Activated naive CD4-positive, alpha-beta T cell treated with anti-CD3 and anti-CD28 coated beads, Interleukin-2, amount 50 U/mL, for 72 hours (primary cell): Measurements from ENCODE around the gene VSIG4. TPM values are rescaled to one million over a fixed set of nuclear protein-coding genes. Genes with fewer than 3 reads are reported as not detected.
"Not testable (repeated sequence)": the region's sequence is repeated elsewhere in the genome, so short reads cannot be mapped to it uniquely, and the experiment has no call there.

ENCODE experiments used
- ATAC-seq, 2 donors: fragments of 150-1000 bp; cut with Tn5 transposase; 2 replicates each; pipeline ENCODE4 v1.10.0; 2021; ENCODE audit warnings: mild to moderate bottlenecking in 2 of 2, moderate library complexity in 2 of 2
- DNase-seq, 2 donors: peaks; one replicate each; pipeline ENCODE4 v3.0.0; 2021 to 2022; ENCODE audit warnings: low spot score in 2 of 2
- H3K27ac Mint-ChIP-seq, 2 donors: one replicate each; pipeline ENCODE4 v1.8.0; 2022; ENCODE audit warnings: mild to moderate bottlenecking in 2 of 2, mixed read lengths in 2 of 2
- H3K36me3 Mint-ChIP-seq, 2 donors: one replicate each; pipeline ENCODE4 v1.8.0; 2022; ENCODE audit warnings: mixed read lengths in 2 of 2
- H3K9me3 Mint-ChIP-seq, 2 donors: one replicate each; pipeline ENCODE4 v1.8.0; 2022; ENCODE audit warnings: mixed read lengths in 2 of 2
- total RNA-seq, 2 donors: library from RNA; stranded (reverse); gene quantifications; one replicate each; pipeline ENCODE4 v1.2.3, GENCODE V29; 2022

VSIG4 gene
- total RNA-seq, 2 donors from 2014 or later, result 0.57 TPM; not detected in 1

DNA sequence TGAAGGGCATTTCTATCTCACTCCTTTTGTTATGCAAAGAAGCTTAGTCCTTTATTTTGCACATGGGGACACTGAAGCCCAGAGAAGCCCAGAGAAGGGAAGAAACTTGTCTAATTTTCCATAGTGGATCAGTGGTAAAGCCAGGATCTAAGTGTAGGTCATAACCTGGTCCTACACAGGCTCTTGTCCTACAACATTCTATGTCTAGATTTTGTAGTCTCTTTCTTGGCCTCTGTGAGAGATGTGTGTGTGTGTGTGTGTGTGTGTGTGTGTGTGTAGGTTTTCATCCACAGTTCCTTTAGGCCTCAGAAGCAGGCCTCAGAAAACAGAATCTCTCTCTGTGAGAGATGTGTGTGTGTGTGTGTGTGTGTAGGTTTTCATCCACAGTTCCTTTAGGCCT is 38.3 kb downstream of the VSIG4 start:
- Mint-ChIP-seq H3K27ac (peak overlapping the region in 1 of 2 donors; percentile 55), H3K9me3 (peaks cover 13 to 17% of the 10 kb centered on the region in 2 donors), H3K36me3 (peaks cover 14 to 17% of the 10 kb centered on the region in 2 donors)
- DNase-seq, result no peak
- ATAC-seq, result no peak

DNA sequence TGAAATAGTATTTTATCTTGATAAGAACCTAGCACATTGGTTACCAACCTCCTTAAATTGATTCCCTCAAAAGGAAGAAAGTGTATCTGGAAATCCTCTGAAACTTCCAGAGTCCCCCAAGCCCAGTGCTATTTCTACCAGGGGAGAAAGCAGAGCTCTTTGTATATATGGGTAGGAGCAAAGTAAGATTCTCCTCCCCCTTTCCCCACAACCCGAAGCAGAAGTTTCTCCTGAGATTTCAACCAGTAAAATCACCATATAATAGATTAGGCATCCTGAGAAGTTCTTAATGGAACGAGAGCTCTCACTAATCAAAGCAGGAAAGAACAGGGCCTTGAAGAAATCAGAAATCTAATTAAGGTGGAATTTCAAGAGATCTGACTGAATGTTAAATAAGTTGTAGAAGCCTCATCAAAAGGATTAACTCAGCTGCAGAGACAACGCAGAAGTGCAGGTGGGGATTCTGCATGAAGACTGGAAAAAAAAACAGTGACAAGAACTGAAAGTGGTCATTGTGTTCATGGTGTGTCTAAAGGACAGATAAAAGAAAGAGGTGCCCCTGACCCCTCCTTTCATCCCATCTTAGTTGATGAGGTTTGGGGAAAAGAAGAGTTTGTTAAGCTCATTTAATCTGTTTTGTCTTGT is 39.1 kb downstream of the VSIG4 start:
- Mint-ChIP-seq H3K9me3 (peaks cover 13 to 17% of the 10 kb centered on the region in 2 donors), H3K27ac (no peak overlapping the region), H3K36me3 (peaks cover 14% of the 10 kb centered on the region in 2 donors)
- ATAC-seq (no peak), DNase-seq (no peak)

DNA sequence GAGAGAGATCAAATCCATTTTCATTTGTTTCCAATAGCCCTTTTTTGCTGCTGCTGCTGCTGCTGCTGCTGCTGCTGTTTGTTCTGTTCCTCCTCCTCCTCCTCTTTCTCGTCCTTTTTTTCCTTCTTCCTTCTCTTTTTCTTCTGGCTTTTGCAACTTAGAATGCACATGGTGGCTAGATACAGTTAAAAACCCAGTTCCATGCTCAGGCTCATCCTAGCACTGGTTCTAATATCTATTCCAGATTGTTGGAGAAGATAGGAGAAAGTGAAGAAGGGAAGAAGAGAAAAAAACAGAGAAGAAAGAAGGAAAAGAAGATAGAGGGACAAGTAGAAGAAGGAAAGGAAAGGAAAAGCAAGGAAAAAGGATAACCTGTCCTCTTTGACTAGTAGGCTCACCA is 39.7 kb downstream of the VSIG4 start:
- peaks cover 8 to 13% of the 10 kb centered on the region in 2 donors for H3K9me3 Mint-ChIP-seq
- no peak for ATAC-seq
- H3K36me3 Mint-ChIP-seq, result peaks cover 9% of the 10 kb centered on the region in 2 donors
- no peak for DNase-seq
- no peak overlapping the region for H3K27ac Mint-ChIP-seq

DNA sequence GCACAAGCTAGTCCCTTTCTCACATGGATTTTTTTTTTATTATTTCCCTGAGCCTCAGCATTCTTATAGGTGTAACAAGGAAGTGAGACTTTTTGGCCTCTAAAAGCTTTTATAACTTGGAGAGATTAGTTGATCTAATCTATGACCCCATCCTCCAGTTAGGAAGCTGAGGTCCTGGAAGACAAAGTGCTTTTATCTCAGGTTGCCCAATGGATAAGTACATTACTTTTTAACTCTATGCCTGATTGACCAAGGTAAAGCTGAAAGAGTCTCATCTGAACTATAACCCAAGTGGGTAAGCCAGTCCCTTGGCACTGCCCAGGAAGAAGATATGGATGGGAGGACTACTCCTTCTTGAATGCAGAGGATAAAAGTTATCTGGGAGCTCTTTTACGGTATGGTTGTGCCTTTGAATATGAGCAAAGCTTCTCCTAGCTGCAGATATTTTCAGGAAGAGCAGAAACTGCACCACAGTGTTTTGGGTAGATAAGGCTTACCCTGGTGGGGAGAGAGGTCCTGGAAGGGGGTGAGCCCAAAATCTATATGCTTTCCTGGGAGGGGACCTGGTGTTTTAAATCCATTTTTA is 40.2 kb downstream of the VSIG4 start:
- Mint-ChIP-seq H3K9me3 (peaks cover 3 to 8% of the 10 kb centered on the region in 2 donors), H3K36me3 (peaks cover 4% of the 10 kb centered on the region in 2 donors), H3K27ac (no peak overlapping the region)
- DNase-seq (no peak), ATAC-seq (no peak)

DNA sequence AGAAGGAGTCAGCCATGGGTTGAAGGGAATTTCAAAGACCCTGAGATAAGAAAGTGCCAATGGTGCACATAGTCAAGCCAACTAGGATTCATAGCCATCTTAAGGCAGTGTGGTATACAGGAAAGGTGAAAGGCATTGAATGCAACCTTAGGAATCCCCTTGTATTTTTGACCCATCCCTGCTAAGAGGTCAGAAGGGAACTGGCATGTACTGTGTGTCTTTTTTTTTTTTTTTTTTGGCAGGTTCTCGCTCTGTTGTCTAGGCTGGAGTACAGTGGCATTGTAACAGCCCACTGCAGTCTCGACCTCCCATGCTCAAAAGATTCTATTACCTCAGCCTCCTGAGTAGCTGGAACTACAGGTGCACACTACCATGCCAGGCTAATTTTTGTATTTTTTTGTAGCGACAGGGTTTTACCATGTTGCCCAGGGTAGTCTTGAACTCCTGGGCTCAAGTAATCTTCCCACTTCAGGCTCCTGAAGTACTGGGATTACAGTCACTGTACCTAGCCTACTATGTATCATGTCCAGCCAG is 40.8 kb downstream of the VSIG4 start:
- peaks cover 0 to 4% of the 10 kb centered on the region in 2 donors for H3K9me3 Mint-ChIP-seq
- H3K36me3 Mint-ChIP-seq, result no peaks in the 10 kb centered on the region
- DNase-seq, result no peak
- no peak for ATAC-seq
- H3K27ac Mint-ChIP-seq, result no peak overlapping the region

DNA sequence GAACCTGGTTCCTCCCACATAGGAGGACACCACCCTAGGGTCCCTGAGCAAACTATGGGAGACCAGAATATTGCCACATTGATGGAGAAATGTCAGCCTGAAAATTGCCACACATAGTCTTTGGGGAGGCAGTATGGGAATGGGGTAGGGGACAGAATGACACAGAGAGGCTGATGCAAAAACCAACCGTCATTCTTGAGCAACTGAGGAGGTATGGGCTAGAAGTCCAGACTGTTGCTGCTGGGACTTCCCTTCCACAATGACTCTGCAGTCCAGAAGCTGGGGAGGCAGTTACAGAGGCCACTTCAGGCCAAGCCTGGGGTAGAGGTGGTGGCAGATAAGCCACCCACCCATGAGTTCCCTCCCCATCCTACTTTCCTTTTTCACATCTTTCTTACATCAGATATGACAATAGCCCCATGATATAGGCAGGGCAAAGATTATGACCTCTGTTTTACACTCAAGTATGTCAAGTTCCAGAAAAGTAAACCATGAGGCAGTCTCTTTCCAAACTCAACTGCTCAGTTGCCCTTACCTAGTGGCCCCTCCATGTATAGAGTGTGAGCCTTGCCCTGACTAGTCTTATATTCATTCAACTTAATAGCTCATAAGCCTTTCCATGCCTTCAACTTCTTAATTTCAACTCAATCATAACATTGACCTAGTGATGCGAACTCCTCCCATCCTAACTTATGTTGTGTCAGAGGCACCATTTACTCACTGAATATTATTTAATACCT is 41.7 kb downstream of the VSIG4 start:
- ATAC-seq (no peak), DNase-seq (no peak)
- Mint-ChIP-seq H3K9me3 (peaks cover 0 to under 1% of the 10 kb centered on the region in 2 donors), H3K36me3 (peaks cover 0 to 6% of the 10 kb centered on the region in 2 donors), H3K27ac (no peak overlapping the region)

DNA sequence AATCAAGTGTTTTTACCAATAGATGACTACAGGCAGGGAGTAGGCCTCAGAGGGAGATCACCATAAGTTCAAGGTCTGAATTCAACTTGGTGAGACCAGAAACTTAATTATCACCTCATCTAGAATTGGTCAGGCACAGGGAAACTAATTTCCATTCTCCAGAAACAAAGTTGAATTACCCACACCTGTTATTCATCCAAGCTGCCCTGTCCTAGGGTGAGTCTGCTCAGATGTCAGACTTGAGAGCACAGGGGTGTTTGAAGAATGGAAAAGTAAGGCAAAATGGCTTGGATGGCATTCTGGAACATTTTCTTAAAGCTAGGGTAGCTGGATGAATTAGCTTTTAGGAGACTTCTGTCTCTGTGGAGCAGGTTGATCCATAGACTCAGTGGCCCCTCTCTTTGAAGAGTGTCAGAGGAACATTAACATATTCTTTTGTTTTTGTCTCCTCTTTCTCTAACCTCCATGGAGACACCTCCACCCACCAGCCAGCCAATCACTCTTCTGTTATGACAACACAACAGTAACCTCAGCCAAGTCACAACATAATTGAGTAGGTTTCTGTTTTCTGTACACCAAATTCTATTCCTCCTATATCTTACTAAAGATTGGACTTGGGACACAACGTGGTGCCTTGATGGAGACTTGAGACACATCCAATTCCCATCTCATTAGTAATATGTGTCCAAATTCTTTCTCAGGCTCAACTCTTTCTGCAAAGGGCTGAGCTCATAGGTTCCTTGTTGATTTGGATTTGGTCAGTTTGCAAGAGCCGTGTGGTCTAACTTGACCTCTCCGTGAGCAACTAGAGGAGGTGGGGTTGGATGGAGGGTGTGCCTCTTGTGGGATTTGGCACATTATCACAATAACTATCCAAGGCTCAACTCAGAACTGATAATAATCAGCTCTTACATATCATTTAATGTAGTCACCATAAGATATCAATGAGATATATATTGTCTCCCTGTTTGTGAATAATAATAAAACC is 45.1 kb downstream of the VSIG4 start:
- peaks cover 0 to 7% of the 10 kb centered on the region in 2 donors for H3K9me3 Mint-ChIP-seq
- peaks cover 0 to 16% of the 10 kb centered on the region in 2 donors for H3K36me3 Mint-ChIP-seq
- DNase-seq (no peak), ATAC-seq (peak; percentile 18 to 88)
- no peak overlapping the region for H3K27ac Mint-ChIP-seq

DNA sequence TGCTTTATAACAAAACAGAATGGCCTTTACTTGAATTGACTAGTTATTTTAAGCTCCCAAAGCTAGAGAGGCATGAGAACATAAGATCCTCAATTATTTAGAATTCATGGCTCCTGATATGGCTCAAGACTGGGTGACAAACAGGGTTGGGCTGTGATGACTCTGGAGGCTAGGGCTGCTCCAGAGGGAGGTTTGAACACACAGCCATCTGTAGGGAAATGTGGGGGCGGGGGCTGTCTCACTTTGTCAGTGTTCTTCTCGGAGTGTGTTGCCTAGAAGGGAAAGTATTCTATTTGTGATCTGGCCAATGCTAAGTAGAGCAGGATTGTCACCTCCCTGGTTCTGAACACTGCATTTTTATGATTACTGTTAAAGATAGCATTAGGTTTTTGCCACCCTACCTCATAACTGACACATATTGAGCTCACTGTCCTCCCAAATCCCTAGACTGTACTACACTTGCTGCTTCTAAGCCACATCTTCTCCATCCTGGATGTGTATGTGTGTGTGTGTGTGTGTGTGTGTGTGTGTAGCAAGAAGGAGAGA is 45.9 kb downstream of the VSIG4 start:
- ATAC-seq (no peak), DNase-seq (no peak)
- H3K36me3 Mint-ChIP-seq, result peaks cover 0 to 16% of the 10 kb centered on the region in 2 donors
- peaks cover 0 to 7% of the 10 kb centered on the region in 2 donors for H3K9me3 Mint-ChIP-seq
- no peak overlapping the region for H3K27ac Mint-ChIP-seq

DNA sequence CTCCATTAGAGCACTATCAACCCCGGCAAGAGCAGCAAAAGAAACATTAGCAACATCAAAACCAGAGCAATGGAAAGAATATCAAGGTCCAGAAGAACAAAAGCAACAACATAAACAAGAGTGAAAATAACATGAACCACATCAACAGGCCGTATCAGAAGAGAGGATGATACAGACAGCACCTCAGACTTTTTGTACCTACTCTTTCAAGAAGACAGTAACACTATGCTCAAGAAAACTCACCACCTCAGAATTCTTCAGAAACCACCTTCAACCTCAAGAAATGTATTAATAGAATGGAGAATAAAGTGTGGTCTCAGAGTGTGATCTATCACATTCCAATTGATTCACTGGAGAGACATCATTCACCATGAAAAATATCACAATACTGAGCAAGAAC is 46.5 kb downstream of the VSIG4 start:
- Mint-ChIP-seq H3K9me3 (peaks cover 0 to 7% of the 10 kb centered on the region in 2 donors), H3K36me3 (peaks cover 0 to 16% of the 10 kb centered on the region in 2 donors), H3K27ac (no peak overlapping the region)
- DNase-seq, result no peak
- no peak for ATAC-seq

DNA sequence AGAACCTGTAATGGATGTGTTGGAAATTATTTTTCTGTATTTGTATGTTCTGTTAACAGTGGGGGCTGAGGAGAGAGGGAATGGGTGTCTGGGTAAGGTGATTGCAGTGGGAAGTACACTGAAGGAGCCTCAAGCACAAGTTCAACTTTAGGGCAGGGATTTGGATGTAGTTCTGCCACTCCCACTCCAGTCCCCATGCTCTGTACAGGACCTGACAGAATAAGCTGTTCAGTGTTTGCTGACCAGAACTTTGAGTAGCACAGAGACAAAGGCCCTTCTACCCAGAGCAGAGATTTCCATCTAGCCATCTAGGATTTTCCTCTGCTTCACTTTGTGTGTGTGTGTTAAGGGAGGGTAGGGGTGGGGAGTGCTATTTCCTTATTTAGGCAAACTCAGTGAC is 49.2 kb downstream of the VSIG4 start:
- Mint-ChIP-seq H3K9me3 (peaks cover 0 to 7% of the 10 kb centered on the region in 2 donors), H3K36me3 (peaks cover 0 to 16% of the 10 kb centered on the region in 2 donors), H3K27ac (no peak overlapping the region)
- no peak for DNase-seq
- no peak for ATAC-seq

DNA sequence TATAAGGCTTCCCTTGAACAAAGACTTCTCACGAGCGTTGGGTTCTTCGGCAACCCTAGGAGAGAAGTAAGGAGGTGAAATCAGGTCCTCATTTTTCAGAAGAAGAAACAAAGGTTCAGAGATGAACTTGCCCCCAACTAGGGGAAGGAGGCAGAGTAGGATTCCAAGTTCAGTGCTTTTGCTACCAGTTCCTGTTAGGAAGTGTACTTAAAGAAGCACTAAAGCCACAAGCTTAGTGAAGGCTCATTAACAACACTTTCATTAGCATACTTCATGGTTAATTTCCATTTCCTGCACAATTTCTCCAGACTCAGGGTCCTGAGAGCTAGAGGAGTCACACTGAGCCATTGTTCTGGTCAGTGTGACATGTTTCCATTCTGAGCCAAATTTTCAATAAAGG is 52.1 kb downstream of the VSIG4 start:
- no peak overlapping the region for H3K27ac Mint-ChIP-seq
- ATAC-seq (no peak), DNase-seq (no peak)
- H3K9me3 Mint-ChIP-seq, result peaks cover 0 to 3% of the 10 kb centered on the region in 2 donors
- peaks cover 0 to 7% of the 10 kb centered on the region in 2 donors for H3K36me3 Mint-ChIP-seq

DNA sequence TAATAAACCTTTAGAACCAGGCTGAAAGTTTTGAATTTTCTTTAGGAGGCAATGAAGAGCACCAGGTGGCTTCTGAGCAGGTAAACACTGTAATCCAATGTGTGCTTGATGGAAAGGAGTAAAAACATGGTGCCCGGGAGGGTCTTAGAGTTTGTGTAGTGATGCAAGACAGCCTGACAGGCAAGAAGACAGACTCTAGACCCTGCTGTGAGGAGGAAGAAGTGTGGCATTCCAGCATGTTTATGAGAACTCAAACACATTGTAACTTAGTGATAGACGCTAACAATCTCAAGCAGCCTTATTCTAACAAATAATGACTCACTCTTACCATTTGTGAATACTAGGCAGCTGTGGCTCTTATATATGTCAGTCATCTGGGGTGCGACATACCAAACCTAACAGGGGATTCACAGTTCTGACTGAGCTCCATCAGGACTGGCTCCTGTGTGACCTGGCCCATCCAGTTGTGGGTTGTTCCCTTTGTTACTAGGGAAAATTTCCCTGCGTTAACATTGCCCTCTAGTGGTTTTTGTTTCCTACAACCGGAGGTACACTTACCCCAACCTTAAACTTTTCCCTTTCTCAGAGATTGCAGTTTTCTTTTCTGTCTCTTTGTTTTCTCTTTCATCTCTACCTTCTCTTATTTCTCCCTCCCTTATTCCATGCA is 53.8 kb downstream of the VSIG4 start:
- Mint-ChIP-seq H3K27ac (peak overlapping the region; percentile 44 to 87), H3K36me3 (no peaks in the 10 kb centered on the region), H3K9me3 (no peaks in the 10 kb centered on the region)
- ATAC-seq, result peak; percentile 100
- peak; percentile 16 to 56 for DNase-seq

DNA sequence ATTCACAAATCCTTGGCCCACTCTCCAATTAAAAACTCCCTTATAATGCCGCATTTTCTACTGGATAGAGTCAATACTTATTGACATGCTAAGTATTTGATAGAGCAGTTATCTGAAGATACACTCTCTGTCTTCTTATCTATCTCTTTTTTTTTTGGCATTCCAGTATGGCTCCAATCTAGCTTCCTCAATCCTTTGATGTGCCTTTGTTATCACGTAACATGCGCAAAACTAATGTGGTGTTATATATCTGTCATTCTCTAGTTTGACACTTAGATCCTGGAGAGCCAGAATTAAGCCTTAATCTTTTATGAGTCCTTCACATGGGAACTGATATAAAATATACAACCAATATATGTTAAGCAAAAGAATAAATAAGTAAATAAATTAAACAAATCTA is 54.7 kb downstream of the VSIG4 start:
- H3K36me3 Mint-ChIP-seq, result no peaks in the 10 kb centered on the region
- H3K9me3 Mint-ChIP-seq, result no peaks in the 10 kb centered on the region
- DNase-seq, result no peak
- ATAC-seq, result no peak
- H3K27ac Mint-ChIP-seq, result no peak overlapping the region

DNA sequence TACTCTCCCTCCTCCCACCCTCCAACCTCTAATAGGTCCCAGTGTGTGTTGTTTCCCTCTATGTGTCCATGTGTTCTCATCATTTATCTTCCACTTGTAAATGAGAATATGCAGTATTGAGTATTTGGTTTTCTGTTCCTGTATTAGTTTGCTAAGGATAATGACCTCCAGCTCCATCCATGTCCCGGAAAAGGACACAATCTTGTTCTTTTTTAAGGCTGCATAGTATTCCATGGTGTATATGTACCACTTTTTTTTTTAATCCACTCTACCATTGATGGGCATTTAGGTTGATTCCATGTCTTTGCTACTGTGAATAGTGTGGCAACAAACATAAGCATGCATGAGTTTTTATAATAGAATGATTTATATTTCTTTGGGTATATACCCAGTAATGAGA is 62.7 kb downstream of the VSIG4 start:
- H3K9me3 Mint-ChIP-seq, H3K36me3 Mint-ChIP-seq, H3K27ac Mint-ChIP-seq, ATAC-seq, DNase-seq: not testable (repeated sequence)

DNA sequence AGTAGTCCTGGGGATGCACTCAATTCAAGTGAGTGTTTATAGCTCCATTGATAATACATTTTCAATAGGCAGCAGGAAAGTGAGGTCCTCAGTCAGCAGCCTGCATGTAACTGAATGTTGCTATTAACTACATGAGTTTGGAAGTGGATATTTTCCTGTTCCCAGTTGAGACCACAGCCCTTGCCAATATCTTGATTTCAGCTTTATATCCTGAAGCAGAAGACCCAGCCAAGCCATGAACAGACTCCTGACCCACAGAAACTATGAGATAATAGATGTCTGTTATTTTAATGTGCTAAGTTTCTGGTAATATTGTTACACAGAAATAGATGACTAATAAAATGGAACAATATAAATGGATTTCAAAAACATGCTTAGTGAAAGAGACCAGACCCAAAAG is 63.7 kb downstream of the VSIG4 start:
- H3K27ac Mint-ChIP-seq, result no peak overlapping the region
- DNase-seq (no peak), ATAC-seq (no peak)
- H3K9me3 Mint-ChIP-seq, result no peaks in the 10 kb centered on the region
- H3K36me3 Mint-ChIP-seq, result no peaks in the 10 kb centered on the region
